AG20443 (cell line): ENCODE data around the gene SOX6.

Source experiments
- DNase-seq: peaks from one replicate; pipeline ENCODE4 v3.0.0; 2012; ENCODE audit warnings: low spot score, mixed read lengths

The SOX6 gene

DNA sequence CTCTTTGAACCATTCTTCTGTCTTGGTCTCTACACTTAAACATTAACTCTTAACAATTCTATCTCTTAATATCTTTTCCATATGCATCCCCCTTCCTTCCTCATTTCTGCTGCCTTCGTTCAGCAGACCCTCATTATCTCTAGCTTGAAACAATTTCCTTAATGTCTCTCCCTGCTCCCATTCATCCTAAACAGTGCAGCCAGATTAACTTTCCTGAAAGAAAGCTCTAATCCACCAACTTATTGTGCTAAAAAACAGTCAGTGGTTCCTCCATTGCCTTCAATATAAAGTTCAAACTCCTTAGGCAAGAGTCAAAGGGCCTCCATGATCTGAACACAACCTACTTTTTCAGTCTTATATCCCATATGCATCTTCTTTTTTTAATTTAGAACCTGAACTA lies 42.5 kb downstream of the SOX6 start:
- no peak for DNase-seq

DNA sequence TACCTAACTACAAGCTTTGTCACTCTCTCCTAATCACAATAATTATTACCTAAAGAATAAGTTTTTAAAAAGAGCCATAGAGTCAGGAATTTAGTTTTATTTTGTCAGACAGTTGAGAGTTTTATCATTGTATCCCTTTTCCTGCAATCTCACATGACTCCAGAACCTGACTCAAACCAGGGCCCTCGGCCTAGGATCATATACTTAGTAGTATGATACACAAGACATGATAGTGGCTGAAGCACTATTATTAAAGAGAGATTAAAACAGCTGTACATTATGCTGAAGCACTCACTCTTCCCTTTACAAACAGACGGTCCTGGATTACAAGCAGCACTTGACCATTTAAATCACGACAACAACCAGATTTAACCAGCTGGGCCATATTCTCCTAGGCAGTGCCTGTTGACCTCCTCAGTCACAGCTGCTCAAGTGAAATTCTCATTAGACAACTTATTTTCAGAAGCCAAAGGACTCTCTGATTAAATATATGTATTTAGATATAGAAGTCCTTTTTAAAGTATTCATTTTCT lies 44.0 kb downstream of the SOX6 start:
- DNase-seq: no peak

DNA sequence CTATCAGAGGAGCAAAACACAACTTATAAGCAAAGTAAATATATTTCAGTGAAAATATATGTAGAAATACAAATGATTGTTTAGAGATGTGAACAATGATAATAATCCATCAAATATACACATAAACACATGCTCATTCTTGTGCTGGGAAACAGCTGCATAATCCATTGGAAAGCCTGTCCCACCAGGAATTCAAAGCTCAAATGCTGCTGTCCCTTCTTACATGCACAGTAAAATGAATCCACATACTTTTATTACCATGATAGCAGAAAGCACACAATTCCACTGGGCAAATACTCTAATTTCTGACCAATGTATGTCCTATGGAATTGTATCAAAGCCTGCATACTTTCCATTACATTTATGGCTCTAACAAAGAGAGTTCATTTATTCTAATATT lies 44.5 kb downstream of the SOX6 start:
- DNase-seq: no peak

DNA sequence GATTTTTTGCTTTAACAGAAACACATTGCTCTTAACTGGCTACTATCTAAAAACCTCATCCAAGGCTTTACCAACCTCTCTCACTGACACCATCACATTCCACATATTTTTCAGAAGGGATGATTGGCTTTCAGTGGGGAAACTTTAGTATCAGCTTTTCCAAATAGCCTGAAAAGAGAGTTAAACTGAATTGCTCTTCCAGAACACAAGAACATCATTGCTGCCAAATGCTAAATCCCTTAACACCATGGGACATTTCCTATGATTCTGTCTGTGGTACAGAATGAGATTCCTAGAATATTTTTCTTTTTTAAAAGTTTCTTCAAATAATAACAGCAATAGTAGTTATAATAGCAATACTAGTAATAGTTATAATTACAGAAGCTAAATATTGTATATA lies 45.4 kb downstream of the SOX6 start:
- DNase-seq: no peak

DNA sequence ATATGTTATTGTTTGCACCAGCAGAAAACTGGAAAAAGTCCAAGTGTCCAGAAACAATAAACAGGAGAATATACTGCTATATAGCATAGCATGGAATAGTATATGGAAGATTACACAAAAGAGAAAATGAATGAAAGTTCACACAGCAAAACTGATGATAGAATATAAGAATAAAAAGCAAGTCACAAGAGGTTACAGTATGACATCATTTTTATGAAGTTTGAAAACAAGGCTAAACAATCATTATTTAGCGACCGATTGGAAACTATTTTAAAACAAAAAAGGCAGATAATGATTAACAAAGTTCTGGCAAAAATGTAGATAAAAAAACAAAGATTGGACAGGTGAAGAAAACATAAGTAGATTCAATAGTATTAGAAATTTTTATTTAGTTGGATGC lies 47.1 kb downstream of the SOX6 start:
- DNase-seq: no peak

DNA sequence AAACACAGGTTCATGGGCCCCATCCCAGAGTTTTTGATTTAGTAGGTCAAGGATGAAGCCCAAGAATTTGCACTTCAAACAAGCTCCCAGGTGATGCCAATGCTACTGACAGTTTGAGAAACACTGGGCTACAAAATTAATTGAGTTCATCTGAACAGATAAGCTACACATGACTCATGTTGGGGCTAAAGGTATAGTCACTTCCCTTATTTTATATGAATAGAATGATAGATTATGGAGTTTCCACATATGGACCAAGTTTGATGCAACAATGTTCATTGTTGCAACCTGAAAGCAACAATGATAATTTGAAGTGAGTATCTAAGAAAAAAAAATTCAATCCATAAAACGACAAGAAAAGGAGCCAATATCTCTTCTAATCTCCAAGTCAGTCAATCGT lies 54.9 kb downstream of the SOX6 start:
- DNase-seq: no peak

DNA sequence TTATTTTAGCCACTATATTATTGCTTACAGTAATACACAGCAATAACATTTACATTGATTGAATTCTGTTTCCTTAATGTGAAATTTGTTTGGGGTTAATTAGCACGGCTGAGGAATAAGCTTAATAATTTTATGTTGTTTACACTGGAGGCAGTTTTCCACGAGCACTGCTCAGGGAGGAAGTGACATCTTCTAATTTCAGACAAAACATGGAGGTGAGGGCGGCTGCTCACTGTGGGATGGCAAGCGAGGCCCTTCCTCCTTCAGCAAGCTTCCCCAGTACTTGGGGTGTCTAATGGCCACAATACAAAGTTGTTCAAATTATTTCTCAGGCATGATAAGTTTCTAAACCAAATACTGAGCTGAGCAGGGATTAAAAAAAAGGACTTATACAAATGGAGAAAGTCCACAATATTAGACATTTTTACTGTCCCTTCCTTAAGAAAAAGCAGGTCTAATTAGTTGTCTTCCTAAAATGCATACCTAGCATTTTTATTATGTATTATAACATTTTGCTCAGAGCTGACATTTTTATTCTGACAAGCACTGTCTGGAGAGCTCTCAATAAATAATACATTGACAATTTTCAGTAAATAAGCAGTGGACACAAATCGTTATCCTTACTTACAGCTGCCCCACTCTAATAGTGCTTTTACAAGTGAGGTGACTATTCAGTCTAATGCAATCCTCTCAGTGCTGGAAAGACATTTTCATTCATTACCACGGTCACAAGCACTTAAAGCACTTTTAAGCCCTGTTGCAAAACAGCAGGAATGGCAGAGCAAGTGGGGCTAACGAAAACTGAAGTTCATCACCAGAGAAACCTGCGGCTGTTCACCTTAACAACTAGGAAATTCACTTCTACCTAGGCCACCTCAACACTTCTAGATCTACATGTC lies 56.2 kb downstream of the SOX6 start:
- DNase-seq: no peak

DNA sequence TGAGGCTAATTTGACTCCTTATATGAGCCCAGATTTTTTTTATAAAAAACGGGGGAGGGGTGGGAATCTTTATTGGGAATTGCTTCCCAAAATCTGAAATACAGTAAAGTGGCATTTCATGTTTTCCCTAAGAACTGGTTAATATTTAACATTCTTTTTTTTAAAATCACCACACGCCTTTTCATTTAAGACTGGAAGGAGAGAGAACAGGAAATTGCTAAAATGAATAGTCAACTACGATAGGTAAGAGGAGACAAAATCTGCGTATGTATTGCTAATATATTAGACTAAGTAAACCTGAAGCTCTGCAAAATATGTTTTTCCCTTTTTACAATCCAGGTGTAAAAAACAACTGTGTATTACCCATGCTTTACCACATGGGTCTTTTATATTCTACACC lies 57.0 kb downstream of the SOX6 start:
- no peak for DNase-seq

DNA sequence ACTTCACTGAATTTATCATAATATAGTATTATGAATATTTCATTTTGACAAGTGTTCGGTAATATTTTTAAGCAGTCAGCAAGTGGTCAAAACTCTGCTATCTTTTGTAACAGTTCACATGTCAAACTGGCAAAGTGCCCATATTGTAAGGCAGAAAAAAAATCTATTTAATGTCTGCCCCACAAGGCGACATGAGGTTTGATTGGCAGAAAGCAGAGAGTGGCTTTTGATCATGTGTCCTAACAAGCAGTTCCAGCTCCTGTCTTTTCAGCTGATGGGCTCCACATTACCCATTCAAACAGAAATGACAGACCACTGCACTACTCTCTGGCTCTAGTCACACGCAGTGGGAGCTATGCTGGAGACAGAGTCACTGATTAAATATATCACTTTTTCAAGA lies 59.0 kb downstream of the SOX6 start:
- DNase-seq: no peak

DNA sequence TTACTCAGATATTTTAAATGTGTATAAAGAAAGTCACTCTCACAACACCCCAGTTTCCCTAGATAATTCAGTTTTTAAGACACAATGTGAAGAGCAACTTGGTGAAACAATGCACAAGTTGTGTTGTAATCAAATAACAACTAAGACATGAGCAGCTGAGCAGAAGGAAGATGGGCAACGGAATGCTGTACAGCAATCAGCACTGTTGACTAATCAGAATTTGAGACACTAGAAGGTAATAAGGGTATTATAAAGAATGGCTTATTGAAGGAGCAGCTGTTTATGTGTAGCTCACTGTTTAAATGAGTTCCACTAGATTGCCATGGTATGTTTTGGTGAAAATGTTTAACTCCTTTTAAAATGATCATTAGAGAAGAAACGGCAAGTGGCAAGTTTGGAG lies 60.1 kb downstream of the SOX6 start:
- no peak for DNase-seq

DNA sequence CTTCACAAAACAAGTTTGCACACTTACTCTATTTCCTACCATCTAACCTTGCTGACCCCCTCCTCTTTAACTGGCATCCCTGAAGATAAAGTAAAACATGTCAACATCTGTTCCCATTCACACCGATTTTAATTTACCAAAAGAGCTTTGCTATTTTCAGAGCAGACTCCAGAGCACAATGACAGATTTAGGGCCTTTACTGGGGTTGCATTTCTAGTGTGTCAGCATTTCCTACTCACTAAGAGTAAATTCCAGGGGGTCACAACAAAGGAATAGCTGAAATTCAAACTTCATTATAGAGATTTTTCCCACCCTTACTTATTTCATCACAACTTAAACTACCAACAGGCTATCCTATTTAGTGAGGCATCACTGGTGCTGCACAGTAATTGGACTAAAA lies 60.8 kb downstream of the SOX6 start:
- DNase-seq: no peak

DNA sequence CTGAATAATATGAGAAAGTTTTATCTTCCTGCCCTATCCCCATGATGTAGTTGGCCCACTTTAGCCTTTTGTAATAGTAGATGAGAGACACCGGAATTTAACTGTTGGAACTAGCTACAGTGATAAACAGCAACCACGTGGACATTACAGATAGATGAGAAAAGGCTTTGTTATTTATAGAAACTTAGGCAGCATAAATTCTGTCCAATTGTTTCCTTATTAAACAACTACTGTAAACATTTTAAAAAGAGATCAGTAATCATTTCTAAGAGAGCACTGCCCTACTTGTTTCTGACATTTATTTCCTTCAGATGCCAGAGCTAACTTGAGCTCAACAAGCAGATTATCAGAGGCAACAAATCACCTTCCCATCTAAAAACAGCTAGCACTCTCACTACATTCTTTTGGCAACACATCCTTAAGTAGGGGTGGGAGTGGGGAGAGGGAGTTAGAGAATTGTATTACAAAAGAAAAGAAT lies 63.1 kb downstream of the SOX6 start:
- DNase-seq: no peak

DNA sequence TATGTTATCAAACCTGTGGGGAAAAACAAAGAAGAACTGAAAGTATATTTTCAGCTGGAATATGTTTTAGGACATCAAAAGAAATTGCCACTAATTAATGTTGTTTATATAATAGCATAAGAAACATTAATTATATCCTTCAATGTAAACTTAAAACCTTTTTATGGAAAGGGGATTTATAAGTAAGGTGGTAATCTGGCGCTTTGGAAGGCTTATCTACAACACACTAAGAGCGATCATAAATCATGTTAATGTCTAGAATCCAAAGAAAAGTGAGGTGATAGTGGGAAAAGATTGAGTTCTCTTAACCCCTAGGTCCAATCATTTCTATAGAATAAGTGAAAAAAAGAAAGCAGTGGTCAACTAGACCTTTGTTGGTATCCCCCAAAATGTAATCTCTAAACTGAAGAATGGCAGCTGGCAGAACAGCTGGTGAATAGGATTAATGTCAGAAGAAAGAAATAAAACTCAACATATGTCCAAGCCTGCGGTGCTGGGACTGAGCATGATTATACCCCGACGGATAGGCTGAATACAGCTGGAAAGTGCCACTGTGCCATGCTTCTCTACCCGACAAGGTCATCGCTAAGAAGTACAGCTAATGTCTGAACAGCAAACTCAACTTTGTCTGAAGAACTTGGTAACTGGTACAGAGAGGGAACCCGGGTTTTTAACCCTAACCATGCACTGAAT lies 64.0 kb downstream of the SOX6 start:
- DNase-seq: no peak

DNA sequence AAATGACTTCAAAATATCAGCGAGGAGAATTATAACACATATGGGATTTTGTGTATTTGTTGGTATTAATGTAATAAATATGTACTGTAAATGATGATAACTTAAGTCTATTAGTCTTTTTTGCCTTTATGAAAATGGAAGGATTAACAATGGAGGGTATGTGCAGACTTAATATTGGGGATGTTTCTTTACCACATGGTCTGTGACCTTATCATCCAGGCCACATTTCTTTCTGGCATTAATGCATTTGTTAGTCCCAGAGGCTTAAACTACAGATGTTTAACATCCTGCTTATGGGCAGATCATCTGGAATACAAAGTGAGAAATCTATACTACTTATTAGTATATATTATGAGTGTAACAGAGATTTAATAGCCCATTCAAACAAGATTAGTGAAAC lies 64.6 kb downstream of the SOX6 start:
- no peak for DNase-seq

DNA sequence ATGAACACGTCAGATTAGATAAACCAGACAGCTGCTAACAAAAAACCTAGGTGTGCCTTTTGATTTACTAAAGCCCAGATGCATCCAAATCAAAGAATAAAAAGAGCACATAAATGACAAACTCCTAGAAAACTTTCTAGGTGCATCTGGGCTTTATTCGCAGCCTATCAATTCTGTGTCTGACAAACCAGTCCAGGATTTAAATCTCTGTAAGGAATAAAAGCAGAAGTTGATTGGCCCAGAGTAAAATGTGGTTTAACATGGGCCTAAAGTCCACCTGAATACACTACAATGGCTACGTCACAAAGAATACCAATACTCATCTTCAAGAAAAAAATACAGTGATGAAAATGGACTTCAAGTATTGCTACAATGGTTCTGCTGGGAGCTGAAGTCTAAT lies 66.8 kb downstream of the SOX6 start:
- DNase-seq: no peak

DNA sequence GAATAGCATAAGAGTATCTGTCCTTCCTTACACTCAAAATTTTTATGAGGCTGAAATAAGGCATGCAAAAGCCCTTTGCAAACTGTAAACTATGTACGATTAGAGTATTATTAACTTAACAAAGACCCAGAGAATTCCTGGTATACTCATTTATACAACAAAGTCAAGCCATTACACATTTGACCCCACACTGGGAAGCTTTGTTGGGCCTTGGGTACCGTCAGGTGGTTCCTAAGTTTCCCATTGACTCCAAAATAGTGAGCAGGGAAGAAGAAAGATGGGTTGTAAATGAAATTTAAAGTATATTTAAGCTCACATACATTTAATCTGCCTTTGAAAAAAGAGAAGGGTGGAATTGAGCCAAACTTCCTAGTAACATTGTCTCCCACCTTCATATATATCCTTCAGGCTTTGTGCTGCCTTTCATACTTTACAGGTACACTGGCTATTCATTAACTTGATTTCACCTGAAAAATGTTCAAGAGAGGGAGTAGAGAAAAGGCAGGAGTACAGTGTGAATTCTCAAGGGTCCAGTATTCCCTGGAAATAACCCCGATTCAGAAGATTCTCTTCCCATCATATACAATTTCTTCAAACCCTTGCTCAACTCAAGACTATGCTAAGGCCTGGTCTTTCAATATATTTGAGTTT lies 68.6 kb downstream of the SOX6 start:
- no peak for DNase-seq

DNA sequence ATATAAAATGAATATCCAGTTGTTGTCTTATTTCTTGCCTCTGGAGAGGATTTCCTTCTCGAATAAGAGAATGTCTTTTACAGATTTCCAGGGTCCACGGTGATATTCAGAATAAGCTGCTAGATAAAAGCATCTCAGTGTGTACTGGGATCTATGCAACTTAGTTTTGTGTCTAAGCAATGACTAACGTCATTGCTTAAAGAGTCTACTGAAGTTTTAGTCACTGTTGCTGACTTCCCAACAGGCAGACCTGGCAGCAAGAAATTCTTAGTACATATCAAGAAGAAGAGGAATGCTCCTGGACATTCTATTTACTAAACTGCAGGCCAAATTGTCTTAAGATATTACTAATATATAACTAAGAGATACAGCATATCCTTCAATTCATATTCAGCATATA lies 70.3 kb downstream of the SOX6 start:
- no peak for DNase-seq

DNA sequence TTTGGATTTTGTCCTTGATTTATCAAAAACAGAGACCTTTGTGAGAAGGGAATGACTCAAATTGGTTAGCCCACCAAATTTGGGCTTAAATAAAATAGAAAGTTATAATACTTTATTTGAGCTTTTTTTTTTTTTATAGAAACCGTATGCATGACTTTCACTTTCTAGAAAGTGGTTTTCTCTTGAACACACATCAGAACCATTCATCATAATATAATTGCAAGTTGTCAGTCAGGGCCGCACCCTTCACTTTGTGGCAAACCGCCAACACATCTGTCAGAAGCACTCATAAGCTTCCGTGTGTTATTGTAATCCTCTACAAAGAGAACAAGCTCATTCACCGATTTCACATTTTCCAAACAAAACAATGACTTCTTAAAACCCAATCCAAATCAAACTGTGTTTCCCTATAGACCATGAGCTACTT lies 76.1 kb downstream of the SOX6 start:
- no peak for DNase-seq

DNA sequence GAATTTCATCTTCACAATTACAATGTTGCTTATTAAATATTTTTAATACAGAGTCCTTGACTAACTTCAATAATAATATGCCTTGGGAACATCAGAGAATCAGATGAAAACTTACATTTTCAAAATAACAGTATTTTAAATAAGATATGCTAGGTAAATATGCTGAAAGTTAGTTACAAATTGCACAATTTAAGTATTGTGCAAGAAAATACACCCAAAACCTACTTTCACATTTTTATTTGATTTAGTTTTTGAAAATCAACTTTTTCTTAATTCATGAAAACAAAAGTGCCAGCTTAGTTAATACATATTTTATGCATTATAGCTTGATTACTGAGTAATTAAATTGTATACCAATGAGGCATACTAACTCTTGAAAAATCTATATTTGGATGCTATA lies 76.8 kb downstream of the SOX6 start:
- no peak for DNase-seq

DNA sequence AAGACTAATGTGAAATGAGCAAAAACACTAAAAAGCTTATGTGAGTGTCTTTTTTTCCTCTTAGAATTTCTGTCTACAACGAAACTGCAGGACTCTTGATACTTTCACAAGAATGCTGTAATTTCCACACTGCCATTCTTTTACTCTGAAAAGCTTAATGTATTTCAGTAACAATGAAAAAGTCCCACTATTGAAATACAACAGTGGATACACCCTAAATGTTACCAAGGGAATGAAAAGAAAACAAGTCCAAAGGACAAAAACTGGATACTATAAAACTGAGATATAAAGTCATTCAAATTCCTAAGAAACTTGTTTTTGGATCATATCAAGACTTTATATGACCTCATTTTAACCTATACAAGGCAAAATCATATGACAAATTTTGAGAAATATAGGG lies 77.4 kb downstream of the SOX6 start:
- no peak for DNase-seq

DNA sequence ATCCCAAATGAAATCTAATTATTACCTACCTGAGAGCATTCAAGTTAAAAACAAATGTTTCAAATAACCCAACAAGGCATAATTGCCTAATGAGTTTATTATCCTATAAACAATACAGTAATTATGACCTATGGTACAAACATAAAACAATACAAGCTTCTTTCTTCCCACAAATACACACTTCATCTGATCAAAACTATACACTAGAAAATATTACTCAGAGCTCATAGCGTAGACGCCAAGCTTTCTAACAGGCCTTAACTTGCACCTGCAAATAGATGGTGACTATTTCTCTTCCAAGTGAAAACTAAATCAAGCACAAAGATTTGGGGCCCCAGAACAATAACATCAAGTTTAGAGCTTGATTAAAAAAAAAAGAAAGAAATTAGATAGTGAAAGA lies 78.1 kb downstream of the SOX6 start:
- DNase-seq: no peak

DNA sequence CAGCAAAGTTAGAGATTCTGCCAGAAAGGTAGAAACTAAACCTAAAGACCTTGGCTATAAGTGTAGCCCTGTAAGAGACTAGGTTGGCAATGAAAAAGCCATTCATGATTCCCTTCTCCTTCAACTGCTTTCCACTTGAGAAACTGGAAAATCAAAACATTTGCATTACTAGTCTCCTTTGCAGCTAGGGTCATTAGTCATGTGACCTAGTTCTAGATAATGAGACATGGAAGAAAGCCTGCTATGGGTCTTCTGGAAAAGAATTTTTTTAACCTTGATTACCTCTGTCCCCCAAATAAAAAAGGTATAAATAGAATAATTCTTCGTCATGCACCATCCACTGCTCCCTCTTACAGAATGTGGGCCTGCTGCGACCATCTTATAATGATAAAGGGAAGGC lies 80.1 kb downstream of the SOX6 start:
- no peak for DNase-seq

DNA sequence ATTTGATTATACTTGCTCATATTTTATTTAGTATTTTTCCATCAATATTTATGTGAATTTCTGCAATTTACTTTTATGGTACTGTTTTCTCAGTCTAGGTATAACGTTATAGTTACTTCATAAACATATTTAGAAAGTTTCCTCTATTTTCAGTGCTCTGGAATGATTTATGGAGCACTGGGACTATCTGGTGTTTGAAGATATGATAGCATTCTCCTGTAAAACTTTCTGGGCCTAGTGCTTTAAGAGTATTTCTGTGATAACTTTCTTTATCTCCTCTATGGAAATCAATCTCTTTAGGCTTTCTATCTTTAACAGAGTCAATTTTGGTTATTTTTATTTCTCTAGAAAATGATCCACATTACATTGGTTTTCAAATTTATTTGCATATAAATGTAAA lies 85.1 kb downstream of the SOX6 start:
- no peak for DNase-seq
